RPMI7951 (cell line): ENCODE results near the gene GTPBP1. TPM values are rescaled to one million over a fixed set of nuclear protein-coding genes. Genes with fewer than 3 reads are reported as not detected.

Experiments
- DNase-seq: peaks from one replicate; pipeline ENCODE4 v3.0.0-alpha.2; 2012; ENCODE audit warnings: low read depth
- total RNA-seq: library from RNA; depleted of rRNA; stranded (reverse); fragments of >200 nt; shearing (Covaris generic); gene quantifications from 2 replicates; pipeline ENCODE4 v1.2.3, GENCODE V29; 2014

Gene GTPBP1
- total RNA-seq, 1 experiment from 2014 or later = 16.3 TPM

- DNase-seq = peak; percentile 90
These were observed 4.7 kb upstream of the GTPBP1 start, which contains the start of gene JOSD1 for GRCh38 chr22:38700789-38701628. JOSD1 (minus strand) TSS chr22:38700943; CDS start chr22:38699987, 956 bp downstream.

DNA sequence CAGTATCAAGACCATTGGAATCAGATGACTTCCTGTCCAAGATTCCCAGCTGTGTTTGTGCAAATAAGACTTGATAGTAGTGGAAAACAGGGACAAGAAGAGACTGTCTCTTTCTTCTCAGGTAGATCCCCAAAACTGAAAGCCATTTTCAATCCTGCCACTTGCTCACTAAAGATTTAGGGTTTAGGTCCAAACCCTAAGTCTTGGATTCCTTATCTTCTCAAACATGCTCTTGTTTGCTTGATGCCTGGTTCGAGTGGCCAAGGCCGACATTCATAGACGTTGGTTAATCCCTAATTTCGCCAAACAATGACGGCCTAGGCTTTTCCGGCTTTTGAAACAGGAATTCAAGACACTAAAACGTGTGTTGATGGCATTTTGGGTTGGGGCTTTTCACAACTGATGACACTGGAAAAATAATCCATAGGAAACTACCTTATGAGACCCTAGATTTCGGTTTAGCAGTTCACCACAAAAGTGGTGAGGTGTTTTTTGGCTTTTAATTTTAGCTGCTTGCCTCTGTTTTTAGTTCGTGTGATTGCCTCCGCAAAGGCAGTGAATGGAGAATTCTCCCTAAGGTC, 1.0 kb upstream of the GTPBP1 start:
- no peak for DNase-seq

DNA sequence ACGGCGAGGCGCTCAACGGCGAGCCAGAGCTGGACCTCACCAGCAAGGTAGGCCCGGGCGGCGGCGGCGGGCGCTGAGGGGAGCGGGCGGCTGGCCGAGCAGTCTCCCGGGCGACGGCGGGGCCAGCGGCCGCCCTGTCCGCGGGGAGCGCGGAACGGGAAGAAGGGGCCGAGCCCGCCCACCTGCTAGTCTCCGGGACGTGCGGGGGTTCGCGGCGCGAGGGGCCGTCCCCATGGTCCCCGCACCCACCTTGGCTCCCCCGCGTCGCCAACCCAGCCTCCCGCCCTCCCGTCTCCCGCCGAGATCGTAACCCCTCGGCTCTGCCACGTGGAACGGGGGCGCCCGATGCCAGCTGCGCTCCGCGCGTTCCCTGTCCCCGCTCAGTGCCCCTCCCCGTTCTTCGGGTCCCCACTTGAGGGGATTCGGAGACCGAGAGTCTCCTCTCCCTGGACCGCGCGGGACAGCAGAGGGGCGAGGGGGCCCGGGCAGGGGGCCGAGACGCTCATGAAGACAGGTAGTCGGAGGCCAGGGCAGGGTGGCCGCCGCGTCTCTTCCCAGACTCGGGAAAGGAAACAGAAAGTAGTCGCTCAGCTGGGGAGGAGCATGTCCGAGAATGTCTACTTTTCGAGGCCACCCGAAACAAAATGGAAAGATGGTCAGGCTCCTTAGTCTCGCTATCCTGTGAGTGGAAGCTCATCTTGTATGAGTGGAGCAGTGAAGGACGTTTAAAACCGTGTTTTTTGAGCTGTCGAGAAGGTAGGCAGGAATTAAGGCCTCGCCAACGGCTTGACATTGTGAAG, 557 bp downstream of the GTPBP1 start:
- peak; percentile 37 for DNase-seq

DNA sequence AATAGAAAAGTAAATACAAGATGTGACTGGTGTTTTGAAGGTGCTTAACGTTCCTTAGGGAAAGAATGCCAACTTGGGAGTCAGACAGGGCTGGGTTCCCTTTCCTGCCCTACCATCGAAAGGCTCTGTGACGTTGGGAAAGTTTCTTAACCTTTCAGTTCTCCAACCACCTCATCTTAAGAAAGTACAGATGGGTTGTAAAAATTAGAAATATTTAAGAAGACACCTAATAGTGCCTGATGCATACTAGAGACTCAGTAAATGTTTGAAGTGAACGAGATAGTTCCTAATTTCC, 1.1 kb downstream of the GTPBP1 start:
- no peak for DNase-seq

DNA sequence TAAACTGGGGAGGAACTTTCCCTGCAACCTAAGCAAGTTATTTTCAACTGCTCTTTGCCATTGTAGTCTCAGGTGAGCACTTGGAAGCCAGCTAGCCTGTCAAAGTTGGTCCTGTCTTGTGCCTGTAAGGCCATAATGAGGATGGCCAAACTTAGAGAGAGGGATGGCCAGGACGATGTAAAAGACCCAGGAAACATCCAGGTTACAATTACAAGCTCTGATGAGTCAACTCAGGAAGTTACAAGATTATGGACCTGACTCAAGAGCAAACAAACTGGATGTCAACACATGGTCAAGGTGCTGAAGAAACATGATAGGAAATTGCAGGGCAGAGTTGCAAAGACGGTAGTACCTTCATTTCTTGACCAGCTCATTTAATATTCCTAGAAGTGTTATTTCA, 1.6 kb downstream of the GTPBP1 start:
- peak; percentile 44 for DNase-seq

DNA sequence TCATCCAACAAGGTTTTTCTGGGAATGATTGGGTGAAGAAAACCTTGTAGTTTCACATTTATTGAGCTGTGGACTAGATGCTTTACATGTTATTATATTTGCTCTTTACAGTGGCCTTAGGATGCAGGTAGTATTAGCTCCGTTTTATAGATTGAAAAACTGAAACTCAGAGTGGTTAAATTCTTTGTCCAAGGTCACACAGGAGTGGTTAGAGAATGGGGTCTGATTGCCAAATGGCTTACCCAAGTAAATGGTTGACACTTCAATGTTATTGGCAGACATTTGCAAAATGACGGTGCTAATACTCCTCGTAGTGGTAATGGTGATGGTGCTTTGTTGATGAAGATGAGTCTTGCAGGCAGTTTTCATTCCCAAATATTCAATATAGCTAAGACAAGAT, 2.2 kb downstream of the GTPBP1 start:
- no peak for DNase-seq

- DNase-seq = no peak
These were observed 3.6 kb downstream of the GTPBP1 start for GRCh38 chr22:38709306-38709705.

GRCh38 chr22:38710351-38710750, 4.6 kb downstream of the GTPBP1 start:
- DNase-seq = no peak

GRCh38 chr22:38710866-38711265, 5.1 kb downstream of the GTPBP1 start:
- DNase-seq = no peak

DNA sequence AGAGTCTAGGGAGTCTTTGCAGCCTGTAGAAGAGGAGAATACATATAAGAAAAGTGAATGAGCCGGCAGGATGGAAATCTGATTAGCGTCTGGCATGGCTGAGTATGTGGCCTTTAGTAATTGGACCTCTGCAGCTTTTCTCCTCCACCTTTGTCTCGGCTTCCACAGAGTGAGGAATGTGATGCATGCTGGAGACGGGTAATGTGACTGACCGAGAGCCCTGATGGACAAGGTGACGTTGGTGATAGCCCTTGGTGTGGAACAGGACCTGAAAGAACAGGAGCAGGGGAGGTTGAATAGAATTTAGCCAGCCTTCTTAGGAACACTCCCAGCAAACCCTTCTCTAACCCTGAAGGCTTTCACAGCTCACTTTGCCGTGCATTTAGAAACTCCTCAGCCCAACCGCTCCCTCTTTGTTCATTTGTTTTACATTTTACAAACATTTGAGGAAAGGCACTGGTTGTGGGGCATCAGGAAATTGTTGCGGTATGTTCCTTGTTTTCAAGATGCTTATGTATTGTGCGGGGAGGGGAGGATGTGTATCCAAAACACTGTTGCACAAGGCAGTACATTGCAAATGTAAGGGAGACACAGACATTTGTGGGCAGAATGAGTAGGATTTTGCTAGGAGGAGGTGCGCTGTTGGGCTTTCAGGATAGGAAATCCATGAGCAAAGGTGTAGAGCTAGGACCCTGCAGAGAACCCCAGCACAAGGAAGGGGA, 6.9 kb downstream of the GTPBP1 start:
- DNase-seq = no peak

DNA sequence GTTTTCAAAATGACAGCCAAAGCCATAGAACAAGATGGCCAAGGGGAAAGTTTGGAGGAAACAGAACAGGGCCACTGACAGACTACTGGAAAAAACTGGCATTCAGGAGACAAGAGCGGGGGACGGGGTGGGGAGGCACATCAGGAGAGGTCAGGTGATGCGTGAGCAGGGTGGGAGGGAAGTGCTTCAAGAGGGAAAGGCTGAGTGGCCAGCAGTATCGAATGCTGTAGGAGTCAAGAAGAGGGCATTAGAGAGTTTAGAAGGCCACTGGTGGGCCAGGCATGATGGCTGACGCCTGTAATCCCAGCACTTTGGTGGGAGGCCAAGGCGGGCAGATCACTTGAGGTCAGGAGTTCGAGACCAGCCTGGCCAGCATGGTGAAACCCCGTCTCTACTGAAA, 8.2 kb downstream of the GTPBP1 start:
- DNase-seq = no peak

GRCh38 chr22:38715176-38715764, 9.5 kb downstream of the GTPBP1 start:
- DNase-seq = no peak

GRCh38 chr22:38715852-38716251, 10.1 kb downstream of the GTPBP1 start:
- no peak for DNase-seq

DNA sequence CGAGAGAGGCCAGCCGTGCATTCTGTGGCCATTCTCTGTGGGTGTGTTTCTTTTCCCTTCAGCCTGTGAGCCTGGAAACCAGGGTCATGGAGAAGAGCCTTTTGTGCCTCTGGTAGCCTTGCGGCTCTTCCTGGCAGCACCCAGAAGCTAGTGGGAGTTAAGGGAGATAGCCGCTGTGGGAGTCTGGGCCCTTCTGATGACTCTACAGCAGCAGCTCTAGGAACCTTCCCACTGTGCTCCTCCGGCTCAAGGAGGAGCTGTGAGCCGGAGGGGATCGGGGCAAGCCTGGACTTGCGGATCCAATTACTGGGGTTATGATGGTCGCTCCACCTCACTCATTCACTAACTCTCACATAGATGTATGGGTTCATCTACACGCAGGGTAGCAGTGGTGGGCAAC, 10.5 kb downstream of the GTPBP1 start:
- DNase-seq = no peak

DNA sequence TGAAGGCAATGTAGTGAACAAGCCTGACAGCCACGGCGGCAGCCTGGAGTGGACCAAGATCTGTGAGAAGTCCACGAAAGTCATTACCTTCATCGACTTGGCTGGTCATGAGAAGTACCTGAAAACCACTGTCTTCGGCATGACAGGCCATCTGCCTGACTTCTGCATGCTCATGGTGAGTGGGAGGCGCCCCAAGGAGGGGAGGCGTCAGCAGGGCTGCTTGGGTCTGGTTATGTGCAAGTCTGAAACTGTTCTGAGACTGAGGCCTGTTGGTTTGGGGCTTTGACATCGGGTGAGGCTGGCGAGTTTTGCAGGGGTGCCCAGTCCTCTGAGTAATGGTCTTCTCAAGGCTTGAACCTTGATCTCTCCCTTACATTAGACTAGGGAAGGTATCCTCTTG, 11.1 kb downstream of the GTPBP1 start:
- DNase-seq = no peak

- DNase-seq = no peak
These were observed 11.5 kb downstream of the GTPBP1 start for GRCh38 chr22:38717244-38717643.

- peak; percentile 85 for DNase-seq
These were observed 12.7 kb downstream of the GTPBP1 start for GRCh38 chr22:38718414-38718813.

GRCh38 chr22:38719196-38719595, 13.5 kb downstream of the GTPBP1 start:
- DNase-seq = no peak

- no peak for DNase-seq
These were observed 14.6 kb downstream of the GTPBP1 start for GRCh38 chr22:38720350-38720749.

- no peak for DNase-seq
These were observed 15.8 kb downstream of the GTPBP1 start for GRCh38 chr22:38721551-38721950.

GRCh38 chr22:38724176-38724575, 18.4 kb downstream of the GTPBP1 start:
- DNase-seq = no peak
